HuH-7 (cell line): ENCODE results near the gene FOXP1.

Experiments
- DNase-seq: peaks from one replicate; pipeline ENCODE4 v3.0.0; 2011; ENCODE audit warnings: low spot score

Gene FOXP1

DNA sequence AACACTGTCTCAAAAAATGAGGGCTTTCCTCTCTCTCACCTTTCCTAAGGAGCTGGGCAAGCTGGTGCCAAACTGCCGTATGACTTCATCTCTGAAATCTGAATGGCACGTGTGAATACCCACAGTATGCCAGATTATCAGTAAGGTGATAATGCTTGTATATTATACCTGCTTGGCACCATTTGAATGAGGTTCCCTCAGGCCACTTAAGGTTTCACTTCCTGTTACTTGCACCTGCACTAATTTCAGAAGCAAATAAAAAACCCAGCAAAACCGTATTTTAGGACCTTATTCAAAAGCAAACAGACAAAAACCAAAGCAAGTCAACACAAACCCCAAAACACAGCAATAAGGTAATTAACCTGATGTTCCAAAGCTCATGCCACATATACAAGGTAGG, 19.7 kb downstream of the FOXP1 start:
- no peak for DNase-seq

DNA sequence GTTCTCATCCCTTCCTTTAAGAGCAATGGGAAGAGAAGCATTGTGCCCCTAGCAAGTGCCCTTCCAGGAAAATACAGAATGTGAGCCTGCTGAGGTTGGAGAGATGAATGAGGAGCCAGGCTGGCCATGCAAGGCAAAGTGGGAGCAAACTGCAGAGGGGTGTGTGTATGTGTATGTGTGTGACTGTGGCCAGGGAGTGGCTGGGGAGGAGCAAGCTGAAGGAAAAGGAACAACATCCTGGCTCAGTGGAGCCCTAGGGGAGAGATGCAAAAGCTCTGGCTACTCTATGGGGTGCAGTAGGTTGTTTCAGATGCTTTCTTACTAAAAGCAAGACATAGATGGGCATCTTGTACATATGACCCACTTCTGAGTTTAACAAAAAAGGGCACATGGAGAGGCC, 20.6 kb downstream of the FOXP1 start:
- no peak for DNase-seq

DNA sequence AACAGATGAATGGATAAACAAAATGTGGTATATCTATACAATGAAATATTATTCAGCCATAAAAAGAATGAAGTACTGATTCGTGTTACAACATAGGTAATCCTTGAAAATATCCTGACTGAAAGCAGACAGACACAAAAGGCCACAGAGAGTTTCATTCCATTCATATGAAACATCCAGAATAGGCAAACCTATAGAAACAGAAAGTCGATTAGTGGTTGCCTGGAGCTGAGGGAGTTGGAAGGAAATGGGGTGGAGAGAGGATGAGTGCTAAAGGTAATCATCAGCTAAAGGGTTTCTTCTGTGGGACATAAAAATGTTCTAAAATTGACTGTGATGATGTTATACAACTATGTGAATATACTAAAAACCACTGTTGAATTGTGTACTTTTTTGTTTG, 22.9 kb downstream of the FOXP1 start:
- no peak for DNase-seq

DNA sequence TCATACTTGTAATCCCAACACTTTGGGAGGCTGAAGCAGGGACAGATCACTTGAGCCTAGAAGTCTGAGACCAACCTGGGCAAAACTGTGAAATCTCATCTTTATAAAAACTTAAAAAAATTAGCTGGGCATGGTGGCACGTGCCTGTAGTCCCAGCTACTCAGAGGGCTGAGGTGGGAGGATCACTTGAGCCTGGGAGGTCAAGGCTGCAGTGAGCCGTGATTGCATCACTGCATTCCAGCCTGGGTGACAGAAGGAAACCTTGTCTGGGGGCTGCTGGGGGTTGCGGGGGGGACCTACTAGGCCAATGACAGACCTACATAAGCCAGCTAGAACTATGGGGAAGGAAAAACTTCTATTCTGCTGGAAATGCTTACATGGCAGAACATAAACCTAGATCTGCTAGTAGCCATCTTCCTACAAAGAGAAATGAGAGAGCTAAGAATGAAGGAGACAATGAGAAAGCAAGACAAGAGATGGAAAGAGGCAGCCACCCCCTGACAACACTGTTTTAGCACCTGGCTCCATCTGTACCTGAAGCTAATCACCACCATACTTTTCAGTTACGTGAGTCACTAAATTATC, 23.9 kb downstream of the FOXP1 start:
- no peak for DNase-seq

DNA sequence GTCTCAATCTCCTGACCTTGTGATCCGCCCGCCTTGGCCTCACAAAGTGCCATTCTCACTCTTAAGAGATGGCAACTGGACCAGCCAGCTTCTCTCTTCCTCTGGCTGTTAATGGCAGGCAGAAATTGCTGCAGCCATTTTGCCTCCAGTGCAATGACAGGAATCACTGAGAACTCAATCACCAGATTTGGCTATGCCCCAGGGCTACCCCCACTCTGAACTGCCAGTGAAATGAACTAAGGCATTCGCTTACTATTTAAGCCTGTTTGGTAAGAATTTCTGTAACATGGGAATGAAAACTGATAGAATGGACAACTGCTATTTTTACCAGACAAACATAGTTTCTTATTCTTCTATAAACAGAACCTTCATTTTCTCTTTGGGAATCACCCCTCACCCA, 24.5 kb downstream of the FOXP1 start:
- no peak for DNase-seq

DNA sequence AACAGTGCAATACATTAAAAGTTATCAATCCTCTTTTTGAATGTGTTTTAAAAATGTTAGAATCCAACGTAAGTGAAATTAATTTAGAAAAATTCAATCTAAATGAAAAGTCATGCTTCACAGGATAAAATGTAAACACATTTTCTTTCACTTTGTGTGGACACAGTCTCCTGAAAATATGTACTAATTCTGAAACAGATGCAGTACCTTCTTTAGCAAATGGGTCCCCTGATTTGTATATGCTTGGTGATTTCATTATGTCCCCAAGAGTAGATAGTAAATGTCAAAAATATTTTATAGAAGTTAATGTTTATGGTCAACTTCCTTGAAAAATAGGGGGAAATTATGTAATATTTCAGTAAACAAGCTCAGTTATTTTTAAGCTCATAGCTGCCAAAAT, 28.9 kb downstream of the FOXP1 start:
- DNase-seq, result no peak

DNA sequence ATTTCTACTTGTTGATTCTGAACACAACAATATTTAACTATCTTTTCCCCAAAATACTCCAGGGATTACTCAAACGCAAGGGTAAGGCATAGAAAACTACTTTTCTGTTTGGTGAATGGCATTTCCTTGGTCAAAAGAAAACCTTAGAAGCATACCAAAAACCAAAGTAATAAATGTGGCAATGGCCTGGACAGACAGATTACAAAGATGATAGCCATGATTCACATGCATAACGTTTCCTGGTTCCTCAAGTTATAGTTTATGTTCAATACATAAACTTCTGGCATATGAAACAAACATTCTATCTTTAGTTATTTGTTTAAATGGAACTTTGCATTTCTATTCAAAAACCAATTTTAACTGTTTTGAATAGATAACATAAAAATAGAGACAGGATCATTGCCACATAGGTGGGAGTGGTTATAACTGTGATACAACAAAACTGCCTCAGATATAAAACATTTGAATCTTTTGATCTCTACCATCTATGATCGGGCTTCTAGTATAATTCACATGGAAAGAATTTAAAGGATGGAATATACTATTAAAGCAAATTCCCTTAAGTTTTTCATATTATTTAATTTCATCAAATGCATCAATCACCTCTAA, 32.1 kb downstream of the FOXP1 start:
- DNase-seq, result no peak

DNA sequence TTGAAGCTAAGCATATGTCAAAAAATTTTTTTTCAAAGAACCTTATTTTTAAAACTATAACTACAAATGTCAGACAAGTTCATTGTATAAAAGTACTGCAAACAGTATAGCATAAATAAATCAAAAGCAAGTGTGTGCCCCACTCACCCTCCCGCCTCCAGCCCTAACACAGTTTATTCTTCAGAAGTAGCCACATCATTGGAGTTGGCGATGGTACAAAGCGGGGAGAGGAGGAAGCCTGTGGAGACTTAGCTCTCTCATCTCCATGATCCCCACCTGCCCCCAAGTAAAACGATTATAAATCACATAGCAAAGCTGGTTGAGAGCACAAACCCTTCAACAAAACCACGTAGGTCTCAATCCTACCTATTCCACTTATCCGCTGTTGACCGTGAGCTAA, 33.6 kb downstream of the FOXP1 start:
- DNase-seq, result no peak

DNA sequence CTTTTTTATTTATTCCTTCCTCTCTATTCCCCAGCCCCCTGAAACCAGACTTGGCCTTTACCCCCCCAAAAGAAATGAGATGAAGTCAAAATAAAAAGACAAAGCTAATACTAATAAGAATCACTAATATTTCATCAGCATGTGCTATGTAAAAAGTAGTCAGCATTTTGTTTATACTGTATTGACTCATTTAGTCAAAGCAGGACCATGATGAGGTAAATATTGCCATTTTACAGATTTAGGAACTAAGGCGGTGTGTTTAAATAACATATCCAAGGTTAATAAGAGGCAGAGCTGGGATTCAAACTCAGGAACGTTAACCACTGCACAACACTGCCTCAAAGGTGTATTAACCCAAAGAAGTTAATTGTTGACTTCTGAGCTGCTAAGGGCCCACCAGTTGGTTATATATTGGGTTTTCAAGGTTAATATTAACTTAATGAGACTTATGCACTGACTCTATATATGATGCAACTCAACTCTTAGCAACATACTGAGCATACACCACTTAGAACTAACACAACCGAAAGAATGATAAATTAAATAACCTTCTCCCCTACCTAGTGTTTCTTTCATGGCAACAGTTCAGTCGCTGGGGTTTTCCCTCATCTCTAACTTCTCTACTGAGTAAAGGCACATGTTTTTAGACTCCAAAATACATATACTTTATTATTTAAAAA, 34.7 kb downstream of the FOXP1 start:
- DNase-seq, result no peak

DNA sequence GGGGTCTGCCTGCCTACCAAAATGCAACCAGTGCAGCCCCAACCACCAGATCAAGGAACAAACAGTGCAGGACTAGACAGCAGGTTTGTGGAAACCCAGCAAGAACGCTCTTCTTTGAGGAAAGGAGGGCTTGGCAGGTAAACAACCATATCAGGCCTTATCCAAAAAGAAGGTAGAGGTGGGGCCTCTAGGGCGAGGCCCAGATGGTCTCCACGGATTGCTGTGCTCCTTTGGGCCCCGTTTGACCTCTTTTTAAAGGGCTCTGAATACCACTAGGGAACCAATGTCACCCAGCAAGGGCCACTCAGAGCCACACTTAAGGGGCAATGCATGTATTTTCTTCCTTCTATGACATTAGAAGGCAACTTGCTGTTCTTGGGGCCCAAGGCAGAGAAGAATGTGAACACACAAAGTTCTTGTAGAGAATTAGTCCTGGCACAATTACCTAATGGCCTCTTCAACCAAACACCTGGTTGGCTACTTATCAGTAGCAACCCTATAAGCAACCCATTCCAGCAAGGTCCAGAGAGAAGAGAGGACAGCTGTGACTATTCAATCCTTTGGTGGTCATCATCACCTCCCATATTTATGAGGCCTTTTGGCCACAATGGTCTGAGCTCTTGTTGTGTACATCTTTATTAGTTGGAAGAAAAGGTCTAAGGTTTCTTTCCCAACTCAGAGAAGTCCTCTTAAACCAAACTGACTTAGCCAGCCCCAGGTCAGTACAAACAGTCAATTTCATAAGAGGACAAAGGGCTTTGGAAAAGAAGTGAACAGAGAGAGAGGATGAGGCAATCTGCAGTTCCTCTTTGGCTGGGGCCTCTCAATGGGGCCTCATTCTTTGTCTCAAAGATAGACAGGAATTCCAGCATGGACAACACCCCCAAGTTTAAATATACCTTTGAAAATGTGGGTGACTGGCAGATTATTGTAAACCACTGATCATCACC, 36.0 kb downstream of the FOXP1 start:
- no peak for DNase-seq

DNA sequence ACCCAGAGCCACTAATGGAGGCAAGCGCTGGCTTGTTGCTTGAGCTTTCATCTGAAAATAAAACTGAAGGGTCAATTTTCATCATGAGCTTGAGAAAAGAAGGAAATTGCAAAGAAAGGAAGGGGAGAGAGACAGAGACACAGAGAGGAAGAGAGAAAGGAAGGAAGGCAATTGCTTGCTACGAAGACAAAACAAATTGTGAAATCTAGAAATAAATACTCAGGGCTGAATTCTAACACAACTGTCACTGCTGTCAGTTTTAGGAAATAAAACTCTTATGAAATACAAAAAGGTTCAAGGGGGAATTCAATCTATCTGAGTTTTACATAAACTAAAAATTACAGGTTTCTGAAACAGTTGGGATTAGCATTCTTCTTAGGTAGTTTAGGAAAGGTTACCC, 36.7 kb downstream of the FOXP1 start:
- DNase-seq, result no peak

DNA sequence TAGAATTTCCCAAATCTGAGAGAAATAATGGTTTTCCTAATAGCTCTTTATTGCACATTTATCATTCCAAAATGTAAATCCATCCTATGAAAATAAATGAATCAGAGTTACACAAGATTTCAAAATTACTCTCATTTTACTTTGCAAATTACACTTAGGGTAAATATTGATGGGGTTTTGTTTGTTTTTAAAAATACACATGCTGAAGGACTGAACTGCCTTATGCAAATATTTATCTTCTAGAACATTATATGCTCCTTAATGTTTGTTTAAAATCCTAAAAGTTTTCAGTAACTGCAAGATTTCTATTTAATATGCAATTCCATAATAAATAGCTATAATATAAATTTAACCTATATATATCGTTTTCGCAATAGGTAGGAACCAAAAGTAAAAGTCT, 38.2 kb downstream of the FOXP1 start:
- DNase-seq, result no peak

DNA sequence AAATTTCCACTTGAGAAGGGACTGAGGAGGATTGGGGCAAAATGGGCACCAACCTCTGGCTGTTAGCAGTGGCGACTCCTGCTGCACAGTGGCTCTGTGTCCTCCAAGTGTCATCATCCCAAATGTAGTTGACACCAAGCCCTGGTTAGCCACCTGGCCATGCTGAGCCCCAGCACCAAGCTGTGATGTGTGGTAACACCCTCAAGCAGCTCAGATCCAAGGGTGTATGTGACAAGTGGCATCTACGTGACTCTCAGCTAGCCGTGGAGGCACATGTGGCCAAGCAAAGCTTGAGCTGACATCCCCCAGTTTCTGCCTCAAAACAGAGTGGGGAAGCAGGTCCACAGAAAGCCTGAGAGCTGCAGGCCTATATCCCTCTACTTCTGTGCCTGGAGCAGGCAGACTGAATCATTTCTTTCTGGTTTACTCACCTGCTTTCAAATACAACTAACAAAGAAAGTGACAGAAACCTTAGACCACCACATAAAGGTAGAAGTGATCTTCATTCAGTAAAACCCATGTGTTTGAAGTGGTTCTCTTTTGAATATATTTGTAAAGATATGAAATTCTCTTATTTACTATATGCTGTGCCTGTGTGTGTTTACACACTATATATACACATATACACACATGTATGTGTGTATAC, 40.0 kb downstream of the FOXP1 start:
- no peak for DNase-seq

DNA sequence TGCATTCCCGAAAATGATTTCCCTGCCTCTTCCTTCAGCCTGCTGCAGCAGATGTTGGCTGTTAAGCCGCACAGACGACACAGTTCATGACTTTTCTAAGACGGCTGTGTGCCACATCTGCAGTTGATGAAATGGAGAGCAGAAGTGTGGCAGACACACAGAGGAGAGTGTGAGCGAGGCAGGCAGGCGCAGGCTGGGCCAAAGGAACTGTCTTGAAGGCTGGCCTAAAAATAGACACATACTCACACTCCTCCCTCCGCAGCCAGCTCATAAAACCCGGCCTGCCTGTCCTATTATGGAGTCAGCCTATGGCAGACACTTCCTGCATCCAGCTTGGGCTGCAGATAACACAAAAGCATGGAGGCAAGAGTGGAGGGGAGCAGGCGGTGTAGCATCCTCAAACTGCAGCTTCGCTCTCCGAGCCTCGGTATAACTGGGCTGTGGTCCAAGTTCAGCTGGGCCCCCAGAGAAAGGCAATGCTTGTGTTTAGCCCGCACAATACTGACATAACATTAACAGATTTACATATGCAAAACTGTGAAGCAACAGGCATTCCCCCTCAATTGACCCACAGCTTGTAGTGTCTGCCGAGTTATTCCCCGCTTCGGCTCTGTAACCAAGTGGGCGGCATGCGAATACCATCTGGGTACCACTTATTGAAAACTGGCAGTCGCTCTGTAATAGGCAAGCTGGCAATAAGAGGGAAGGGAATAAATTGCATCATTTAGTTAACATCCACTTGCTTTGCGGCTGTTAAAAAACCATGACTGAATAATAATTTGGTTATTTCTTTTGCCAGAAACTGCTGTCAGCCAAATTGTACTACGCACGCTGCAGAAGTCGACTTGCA, 40.8 kb downstream of the FOXP1 start:
- no peak for DNase-seq

DNA sequence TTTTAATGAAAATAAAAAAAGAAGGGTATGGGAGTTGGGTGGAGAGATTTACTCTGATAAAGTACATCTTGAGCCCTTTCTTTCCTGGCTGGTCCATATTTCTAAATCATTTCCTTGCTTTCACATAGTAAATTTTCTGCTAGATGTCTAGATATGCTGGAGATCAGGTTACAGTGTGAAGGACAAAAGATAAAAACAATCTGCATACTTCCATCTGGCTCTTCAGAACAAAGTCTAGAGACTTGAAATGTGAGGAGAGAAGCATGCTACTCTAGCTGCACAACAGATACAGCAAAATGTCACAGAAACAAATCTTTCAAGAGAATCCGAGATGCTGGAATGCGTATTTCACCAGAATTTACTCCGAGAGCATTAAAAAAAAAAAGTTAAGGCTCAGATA, 42.2 kb downstream of the FOXP1 start:
- no peak for DNase-seq

DNA sequence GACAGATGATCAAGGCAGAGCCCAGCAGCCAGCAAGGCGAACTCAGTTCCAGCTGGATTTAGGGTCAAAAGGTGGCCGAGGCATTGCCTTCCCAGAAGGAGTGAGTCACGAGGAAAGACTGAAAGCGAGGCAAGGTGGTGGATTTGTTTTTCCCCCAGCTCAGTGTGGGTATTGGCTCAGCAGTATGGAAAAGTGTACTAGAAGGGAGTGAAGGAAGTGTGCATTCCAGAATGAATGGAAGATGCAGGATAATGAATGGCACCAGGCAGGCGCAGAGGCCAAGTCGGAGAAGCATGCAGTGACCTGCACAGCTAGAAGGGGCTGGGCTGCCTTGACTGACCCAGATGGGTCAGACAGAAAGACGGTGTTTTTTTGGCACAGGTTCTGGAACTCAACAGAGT, 46.3 kb downstream of the FOXP1 start:
- no peak for DNase-seq

DNA sequence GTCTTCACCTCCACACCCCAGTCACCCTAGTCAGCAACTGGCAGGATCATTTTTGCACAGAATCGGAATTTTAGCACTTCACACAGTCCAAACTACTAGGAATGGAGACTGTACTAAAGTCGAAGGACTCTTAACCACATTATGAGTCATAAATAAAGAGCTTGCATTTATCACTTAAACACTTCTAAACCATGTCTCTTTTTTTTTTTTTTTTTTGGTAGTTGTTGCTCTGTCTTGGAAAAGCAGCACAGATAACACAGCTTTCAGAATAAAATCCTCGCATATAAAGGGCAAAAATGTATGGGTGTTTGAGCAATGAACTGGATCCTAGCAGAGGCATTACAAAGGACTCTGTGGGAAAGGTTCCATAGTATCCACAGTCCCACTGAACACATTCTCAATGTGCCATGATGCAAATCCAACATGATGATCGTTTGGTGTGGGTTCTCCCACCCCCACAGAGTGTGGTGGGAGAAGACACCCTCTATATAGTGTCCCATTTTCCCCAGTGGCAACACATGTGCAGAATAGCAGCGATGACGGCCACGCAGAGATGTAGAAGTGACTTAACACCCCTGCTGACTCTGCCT, 47.1 kb downstream of the FOXP1 start:
- no peak for DNase-seq

DNA sequence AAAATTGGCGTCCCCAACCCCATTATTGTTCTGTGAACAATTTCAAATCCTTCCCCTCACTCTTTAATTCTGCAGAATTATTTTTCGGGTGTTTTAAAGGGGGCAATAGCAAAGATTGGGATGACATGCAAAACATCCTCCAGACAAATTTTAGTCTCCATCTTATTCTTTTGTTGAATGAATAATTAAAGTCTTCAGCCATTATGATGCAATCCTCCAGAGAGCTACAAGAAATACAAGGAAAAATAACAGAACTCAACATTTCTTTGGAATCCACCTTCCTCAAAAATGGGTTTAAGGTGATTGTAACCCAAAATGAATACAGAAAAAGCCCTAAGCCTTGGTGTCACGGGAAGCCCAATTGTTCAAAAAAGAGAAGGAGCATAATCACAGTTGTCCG, 49.9 kb downstream of the FOXP1 start:
- DNase-seq, result no peak

DNA sequence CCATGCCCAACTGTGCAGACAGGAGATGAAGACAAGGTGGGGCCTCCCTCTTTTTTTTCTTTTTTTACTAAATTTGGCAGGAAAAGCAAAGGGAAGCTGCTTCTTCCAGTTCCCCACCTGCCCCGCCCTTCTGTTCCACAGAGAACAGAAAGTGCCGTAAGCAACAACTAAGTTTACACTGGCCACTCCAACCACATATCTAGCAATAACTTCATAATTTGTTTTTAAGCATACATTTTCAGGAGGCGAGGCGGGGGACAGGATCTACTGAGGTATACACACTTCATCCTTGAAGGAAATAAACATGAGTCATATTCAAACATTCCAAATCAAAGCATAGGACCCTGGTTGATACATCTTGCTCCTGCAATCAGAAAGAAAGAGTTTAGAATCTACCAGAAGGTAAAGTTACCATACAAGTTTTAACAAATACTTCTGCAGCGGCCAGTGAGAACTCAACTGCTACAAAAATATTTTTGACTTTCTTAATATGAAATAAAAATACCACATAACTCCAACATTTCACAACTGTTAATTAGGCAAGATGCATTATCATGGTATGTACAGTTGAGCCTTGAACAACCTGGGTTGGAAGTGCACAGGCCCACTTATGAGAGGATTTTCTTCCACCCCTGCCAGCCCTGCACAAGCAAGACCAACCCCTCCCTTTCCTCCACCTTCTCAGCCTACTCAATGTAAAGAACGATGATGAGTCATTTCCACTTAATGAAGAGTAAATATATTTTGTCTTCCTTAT, 50.7 kb downstream of the FOXP1 start:
- no peak for DNase-seq

DNA sequence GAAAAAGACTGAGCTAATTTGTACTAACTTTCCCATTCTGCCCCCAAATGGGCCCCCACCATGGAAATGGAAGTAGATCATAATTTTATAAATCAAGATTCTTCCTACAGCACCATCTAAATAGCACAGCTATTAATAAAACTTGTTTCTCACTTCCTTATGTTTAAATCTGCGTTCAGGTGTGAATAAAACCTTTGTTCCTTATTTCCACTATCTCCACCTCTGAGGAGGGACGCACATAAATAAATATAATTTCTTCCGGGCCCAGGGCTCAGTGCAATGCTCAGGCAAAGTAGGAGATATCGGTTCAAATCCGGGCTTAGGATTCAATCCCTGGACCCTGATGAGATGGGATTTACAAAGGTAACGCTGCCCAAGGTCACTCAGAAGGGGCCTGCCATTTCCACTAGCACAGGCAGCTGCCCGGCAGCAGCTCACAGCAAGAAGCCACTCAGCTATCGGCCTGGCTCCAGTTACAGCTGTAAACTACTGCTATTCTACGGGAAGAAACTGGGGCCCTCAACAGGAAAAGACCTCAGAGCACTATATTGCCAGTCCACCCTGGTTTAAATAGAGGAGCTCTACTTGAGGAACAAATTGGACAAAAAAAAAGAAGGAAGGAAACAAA, 52.5 kb downstream of the FOXP1 start:
- no peak for DNase-seq
